GM12801 (cell line): ENCODE data around the gene ZNF678.

Source experiments
- TF ChIP-seq, protein P1 (sequence below): IDR thresholded peaks from one replicate; pipeline ENCODE4 v1.5.1; 2011; ENCODE audit warnings: control low read depth; ENCODE audit not compliant: insufficient read length; ENCODE audit errors: extremely low read depth

The ZNF678 gene

DNA sequence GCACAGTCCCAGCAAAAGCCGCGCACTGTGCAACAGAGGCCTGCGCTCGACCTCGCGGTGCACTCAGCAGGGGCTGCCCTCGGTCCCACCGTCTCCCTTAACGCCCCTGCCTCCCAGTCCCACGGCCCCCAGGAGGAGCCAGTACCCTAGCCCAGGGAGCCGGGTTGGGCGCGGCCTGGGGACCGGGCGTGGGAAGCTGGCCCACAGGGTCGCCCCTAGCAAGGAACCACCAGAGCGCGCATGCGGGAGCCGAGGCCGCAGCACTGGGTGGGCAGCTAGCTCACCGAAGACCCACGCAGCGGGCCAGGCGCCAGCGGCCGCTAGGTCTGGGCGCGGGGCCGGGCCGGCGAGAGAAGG lies 21.6 kb upstream of the ZNF678 start:
- TF ChIP-seq, protein P1, sequence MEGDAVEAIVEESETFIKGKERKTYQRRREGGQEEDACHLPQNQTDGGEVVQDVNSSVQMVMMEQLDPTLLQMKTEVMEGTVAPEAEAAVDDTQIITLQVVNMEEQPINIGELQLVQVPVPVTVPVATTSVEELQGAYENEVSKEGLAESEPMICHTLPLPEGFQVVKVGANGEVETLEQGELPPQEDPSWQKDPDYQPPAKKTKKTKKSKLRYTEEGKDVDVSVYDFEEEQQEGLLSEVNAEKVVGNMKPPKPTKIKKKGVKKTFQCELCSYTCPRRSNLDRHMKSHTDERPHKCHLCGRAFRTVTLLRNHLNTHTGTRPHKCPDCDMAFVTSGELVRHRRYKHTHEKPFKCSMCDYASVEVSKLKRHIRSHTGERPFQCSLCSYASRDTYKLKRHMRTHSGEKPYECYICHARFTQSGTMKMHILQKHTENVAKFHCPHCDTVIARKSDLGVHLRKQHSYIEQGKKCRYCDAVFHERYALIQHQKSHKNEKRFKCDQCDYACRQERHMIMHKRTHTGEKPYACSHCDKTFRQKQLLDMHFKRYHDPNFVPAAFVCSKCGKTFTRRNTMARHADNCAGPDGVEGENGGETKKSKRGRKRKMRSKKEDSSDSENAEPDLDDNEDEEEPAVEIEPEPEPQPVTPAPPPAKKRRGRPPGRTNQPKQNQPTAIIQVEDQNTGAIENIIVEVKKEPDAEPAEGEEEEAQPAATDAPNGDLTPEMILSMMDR, result no peak

- TF ChIP-seq, protein P1, result no peak
These were observed 20.9 kb upstream of the ZNF678 start for GRCh38 chr1:227542153-227543120.

DNA sequence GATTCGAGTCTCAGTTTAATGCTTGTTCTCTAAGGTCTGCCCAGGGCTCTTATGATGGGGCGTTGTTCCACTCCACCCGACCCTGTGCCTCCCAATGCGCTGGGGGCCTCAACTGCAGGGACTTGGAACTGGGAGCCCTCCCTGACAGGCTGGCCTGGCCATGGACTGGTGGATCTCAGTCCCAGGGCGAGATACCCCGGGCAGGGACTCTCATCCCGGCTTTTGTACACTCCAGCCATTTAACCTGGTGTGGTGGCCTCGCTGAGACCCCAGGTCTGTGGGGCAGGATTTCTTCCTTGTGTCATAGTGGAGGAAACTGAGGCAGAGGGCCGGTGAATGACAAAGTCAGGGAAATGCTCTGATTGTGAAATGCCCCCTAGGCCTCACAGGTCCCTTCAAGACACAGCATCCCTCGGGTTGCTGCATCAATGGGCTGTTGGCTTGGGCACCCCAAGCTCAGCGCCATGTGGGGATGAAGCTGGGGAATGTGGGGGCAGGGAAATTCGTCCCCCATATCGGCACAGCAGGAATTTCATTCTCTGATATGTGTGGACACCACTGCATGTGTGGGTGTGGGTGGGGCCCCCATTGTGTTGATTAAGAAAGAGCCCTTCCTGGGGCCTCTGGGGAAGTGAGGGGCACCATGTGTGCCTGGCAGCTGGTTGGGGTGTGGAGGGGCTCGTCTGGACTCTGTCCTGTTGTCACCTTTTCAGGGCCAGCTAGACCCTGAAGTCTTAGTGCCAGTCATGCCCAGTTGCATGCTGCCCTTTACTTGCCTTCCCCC lies 19.9 kb upstream of the ZNF678 start:
- TF ChIP-seq, protein P1, result no peak

DNA sequence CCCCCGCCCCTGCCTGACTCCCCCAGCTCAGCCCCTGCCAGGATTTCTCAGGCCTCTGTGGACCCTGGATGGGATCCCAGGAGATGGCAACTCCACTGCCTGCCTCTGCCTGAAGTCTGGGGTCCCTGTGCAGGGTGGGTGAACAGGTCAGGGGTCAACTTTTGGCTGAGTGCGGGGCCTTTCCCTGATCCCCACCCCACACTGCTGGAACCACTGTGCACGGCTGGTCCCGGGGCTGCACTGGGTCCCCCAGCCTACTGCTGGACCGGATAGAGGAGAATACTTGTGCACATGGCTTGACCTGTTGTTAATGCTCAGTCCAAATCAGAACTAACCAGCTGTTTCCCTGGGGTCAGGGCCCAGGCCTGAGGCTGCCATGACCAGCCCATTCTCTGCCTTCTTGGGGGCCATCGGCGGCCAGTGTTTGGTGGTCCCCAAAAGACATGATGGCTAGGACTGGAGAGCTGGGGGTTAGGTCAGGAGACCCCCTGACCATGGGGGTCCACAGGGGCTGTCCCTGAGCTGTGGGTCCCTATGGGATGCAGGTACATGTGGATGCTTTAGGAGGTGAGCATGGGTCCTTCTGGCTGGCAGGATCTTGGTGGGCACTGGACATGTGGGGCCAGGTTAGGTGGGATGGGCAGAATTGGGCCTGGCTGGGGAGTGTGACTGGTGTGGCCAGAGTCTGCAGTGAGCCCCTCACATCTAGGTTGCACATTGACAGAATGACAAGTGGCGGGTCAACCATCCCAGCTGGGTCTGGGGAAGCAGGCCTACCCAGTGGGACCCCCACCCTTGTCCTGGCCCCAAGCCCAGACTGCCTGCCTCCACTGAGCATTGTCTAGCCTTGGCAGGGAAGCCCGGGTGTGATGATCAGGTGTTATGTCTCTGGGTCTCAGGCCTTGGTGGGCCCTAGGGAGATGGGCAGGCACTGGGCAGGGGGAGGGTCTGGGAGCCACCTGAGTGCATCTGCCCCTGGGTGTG lies 19.0 kb upstream of the ZNF678 start:
- TF ChIP-seq, protein P1, result no peak

DNA sequence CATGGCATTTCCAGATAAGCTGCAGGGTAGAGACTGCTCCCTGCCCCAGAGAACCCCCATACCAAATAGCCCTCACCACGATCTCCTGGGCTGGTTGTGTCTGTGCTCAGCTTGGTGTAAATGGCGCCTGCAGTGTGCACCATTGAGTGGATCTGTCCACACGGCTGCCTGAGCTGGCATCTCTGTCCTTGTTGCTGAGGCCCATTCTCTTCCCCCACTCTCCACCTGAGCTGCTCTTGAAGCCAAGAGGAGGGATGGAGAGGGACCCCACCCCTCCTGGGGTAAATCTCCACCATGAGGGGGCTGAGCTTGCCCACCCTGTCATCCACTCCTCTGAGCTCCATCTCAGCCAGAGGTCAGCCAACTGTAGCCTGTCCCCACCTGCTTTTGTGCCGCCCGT lies 18.0 kb upstream of the ZNF678 start:
- TF ChIP-seq, protein P1, result no peak

- TF ChIP-seq, protein P1, result no peak
These were observed 17.3 kb upstream of the ZNF678 start for GRCh38 chr1:227546059-227546458.
